Measurements from ENCODE around the gene CA7.

Gene CA7

GRCh38 chr16:66844342-66845079 is at the start of gene CA7:
Gene CA7 (plus strand): TSS chr16:66844414. CDS start chr16:66844488, 74 bp downstream.
- no peak for DNase-seq (ENCODE audit: low read depth in 2 of 2)

DNA sequence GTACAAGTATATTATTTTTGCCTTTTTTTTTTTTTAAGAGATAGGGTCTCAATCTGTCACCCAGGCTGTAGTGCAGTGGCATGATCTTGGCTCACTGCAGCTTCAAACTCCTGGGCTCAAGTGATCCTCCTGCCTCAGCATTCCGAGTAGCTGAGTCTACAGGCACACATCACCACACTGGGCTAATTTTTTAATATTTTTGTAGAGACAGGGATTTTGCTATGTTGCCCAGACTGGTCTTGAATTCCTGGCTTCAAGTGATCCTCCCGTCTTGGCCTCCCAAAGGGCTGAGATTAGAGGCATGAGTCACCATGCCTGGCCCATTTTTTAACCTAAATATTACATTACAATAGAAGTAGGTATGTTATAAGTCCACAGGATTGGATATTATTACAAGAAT is 46.1 kb upstream of the CA7 start:
- DNase-seq (ENCODE audit: low read depth in 2 of 2) = no peak

- DNase-seq (ENCODE audit: low read depth in 2 of 2) = no peak
Observed at GRCh38 chr16:66800856-66801255, 43.4 kb upstream of the CA7 start.

DNA sequence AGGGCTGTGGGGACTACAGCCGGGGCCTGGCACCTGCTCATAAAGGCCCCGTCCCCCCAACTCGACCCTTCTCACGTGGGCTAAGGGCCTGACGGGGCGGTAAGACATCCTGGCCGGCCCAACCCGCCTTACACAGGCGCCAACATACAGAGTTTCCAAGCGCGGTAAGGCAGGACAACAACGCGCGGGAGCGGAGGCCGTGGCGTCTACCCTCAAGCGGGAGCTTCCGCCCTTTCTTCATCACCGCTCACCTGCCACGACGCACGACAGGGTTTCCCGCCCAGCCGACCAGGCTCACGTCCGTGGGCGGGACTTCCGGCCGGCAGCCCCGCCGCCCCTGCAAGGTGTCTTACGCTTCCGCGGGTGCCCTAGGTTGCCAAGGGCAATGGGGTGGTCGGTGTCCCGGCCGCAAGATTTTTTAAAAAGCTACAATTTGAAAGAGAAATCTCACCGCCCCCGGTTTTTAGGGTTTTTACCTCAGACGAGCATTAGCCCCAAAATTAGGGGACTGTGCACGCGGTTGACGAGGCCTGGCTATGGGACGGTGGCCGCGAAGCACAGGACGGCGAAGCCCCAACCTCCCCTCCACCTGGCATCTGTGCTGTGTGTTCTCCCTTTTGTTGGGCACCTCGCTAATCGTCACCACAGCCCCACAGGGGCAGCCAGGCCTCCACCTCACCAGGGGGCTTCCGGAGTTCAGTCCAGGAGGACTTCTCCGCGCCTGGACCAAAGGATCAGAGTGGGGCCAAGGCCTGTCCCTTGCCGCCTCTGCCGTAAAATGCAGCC is 42.7 kb upstream of the CA7 start, which contains the start of gene TERB1:
TSS of gene TERB1 (minus strand) at position 265 of the 786 bp plus-strand sequence. CDS start 4,786 bp downstream, outside the sequence.
- DNase-seq (ENCODE audit: low read depth in 2 of 2) = no peak

DNA sequence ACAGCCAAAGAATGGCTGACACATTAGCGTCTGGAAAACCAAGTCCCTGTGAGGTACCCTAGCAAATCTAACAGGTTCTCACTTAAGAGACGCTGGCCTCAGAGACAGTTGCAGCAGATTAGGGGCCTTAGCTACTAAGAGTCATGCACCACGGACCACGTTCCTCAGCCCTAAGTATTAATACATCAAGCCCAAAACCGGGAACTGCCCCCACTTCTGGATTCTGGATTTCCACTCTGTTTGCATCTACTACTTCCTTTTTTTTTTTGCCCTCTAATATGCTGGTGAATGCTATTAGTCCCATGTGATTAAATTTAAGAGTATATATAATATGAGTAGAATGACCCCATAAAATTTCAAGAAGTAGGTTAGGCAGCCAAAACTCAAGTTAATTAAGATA is 42.1 kb upstream of the CA7 start:
- no peak for DNase-seq (ENCODE audit: low read depth in 2 of 2)

DNA sequence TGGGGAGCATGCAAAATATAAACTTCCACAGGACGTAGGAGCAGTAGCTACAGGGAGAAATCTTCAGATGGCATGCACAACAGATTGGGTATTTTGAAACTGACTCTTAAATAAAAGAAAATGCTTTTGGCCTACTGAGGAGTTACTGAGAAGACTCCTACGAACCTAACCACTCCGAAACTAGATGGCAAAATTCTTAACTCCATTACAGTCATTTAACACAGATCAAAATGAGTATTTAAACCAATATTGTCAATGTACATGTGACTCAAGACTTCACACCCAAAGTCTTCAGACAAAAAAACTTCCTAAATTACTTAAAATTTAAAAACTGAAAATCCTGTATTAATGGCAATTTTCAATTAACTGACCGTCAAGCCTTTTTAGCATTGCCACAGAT is 34.4 kb upstream of the CA7 start:
- no peak for DNase-seq (ENCODE audit: low read depth in 2 of 2)

- DNase-seq (ENCODE audit: low read depth in 2 of 2) = no peak
Observed at GRCh38 chr16:66810391-66810790, 33.8 kb upstream of the CA7 start.

GRCh38 chr16:66811043-66811442 is 33.2 kb upstream of the CA7 start:
- no peak for DNase-seq (ENCODE audit: low read depth in 2 of 2)

DNA sequence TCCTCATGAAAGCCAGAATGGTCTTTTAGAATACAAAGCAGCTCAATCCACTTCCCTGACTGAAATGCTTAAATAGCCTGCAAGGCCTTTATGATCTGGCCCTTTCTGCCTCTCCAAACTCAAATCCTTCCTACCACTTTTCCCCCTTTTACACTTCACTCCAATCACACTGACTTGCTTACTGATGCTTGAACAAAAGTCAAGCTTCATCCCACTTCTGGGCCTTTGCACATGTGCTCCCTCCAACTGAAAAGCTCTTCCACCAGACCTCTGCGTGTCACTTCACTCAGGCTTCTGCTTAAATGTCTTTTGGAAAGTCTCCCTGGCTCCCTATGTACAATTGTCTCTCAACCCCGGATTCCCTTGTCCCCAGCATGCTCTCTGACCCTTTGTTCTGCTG is 29.5 kb upstream of the CA7 start:
- no peak for DNase-seq (ENCODE audit: low read depth in 2 of 2)

DNA sequence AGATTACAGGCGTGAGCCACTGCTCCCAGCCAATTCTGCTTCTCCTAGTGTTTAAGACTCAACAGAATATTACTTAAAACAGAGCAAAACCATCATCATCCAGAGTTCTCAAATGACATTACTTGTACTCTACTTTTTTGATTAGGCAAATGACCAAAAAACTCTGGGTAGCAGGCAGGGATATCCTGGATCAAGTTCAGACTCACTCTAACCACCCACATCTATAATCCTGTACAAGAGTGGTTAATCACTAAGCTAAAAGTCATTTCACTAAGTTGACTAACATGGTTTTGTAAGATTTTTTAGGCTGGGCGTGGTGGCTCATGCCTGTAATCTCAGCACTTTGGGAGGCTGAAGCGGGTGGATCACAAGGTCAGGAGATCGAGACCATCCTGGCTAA is 20.2 kb upstream of the CA7 start:
- no peak for DNase-seq (ENCODE audit: low read depth in 2 of 2)

GRCh38 chr16:66830422-66831404 is 13.5 kb upstream of the CA7 start, which contains the start of gene NAE1:
Gene NAE1 (minus strand): TSS chr16:66830976. CDS start chr16:66830899, 77 bp downstream.
- peak; percentile 69 to 79 for DNase-seq (ENCODE audit: low read depth in 2 of 2)

GRCh38 chr16:66832190-66832589 is 12.0 kb upstream of the CA7 start:
- no peak for DNase-seq (ENCODE audit: low read depth in 2 of 2)

- DNase-seq (ENCODE audit: low read depth in 2 of 2) = no peak
Observed at GRCh38 chr16:66832661-66833305, 11.4 kb upstream of the CA7 start.

- DNase-seq (ENCODE audit: low read depth in 2 of 2) = no peak
Observed at GRCh38 chr16:66834746-66835145, 9.5 kb upstream of the CA7 start.

DNA sequence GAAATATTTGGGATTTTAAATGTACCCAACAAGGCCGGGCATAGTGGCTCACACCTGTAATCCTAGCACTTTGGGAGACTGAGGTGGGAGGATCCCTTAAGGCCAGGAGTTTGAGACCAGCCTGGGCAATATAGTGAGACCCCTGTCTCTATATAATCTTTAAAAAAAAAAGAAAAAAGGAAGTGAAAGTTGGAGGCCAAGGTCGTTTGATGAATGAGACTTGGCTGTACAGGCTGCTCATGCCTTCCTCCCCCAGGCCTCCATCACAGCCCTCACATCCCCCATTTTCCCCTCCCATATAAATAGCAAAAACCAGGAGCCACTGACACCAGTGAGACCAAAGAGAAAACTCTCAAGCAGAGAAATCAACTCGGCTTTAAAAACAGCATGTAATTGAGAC is 3.3 kb upstream of the CA7 start:
- DNase-seq (ENCODE audit: low read depth in 2 of 2) = no peak

DNA sequence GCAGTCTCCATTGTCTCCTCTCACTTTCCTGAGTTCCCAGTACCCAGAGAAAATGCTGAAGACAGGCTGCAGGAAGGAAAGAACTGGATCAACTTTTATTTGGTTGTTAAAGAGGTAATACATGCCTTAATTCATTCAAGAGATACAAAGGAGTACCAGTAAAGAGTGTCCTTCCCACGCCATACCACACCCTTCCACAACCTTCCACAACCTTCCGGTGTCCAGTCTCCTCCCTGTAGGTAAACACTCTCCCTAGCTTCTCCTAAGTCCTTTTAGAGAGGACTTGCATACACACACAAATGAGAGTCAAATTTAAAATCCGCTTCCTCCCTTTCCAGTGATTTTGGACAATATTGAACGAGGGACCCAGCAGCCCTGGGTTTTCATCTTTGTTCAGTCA is 2.8 kb upstream of the CA7 start:
- DNase-seq (ENCODE audit: low read depth in 2 of 2) = no peak

DNA sequence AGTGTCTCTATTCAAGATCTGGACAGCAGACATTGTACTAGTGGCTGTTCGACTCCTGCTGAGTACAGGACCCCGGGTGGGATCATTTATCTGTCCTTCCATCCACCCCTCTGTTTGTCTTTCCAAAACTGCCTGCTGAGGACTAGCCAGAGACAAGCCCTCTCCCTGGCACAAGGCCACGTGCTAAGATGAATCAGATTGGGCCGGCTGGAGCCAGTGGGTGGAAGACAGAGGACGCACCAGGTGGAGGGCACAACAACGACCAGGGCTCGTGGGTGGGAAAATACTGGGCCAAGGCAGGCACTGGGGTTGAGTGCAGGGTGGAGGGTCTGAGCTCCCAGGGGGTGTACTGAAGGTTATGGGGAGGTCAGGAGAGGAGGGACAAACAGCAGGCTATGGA is 1.4 kb upstream of the CA7 start:
- no peak for DNase-seq (ENCODE audit: low read depth in 2 of 2)

- DNase-seq (ENCODE audit: low read depth in 2 of 2) = no peak
Observed at GRCh38 chr16:66843191-66843590, 1.0 kb upstream of the CA7 start.

DNA sequence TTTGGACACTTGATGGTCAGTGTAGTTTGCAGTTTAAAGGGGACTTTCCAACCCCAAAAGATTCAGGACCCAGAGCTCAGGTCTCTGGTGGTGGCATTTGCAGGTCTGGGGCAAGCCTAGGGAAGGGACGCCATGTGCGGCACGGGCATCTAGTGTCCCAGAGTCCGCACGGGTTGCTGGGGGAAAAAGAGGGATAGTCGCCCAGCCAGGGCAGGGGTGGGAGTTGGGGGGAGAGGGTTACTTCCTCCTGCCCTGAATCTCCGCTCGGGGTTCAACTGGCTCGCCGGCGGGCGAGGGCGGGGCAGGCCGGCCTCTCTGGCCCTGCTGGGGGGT is 239 bp upstream of the CA7 start:
- DNase-seq (ENCODE audit: low read depth in 2 of 2) = no peak

GRCh38 chr16:66845080-66845410 is 831 bp downstream of the CA7 start:
- DNase-seq (ENCODE audit: low read depth in 2 of 2) = no peak

GRCh38 chr16:66845791-66846221 is 1.6 kb downstream of the CA7 start:
- no peak for DNase-seq (ENCODE audit: low read depth in 2 of 2)

DNA sequence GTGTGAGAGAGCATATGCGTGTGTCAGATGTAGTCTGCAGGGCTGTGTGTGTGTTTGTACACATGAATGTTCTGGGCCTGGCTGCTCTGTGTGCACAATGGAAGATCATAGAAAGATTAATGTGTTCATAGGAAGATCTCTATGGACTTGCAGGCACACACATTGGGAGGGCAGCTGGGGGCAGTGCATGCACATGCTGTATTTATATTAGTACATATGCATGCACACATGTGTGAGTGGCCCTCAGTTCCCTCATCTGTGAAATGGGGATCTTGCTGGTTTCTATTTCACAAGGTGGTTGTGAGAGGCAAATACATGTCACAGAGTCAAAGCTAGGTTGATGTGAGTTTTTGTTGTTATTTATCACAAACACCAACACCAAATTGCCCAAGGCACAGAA is 2.1 kb downstream of the CA7 start:
- no peak for DNase-seq (ENCODE audit: low read depth in 2 of 2)

All from stimulated activated CD8-positive, alpha-beta memory T cell treated with anti-CD3 and anti-CD28 coated beads, Interleukin-15, amount 100 ng/mL, for 4 hours (primary cell).